HG02642 (cell line): ENCODE data around the gene PRUNE2.

Experiments
- ATAC-seq: cut with Tn5 transposase; IDR thresholded peaks from one replicate; pipeline ENCODE4 v1.9.1; 2021; ENCODE audit warnings: mild to moderate bottlenecking; ENCODE audit not compliant: unreplicated experiment, poor library complexity

The PRUNE2 gene

GRCh38 chr9:76644171-76644570 is 261.7 kb downstream of the PRUNE2 start:
- ATAC-seq: peak; percentile 25

DNA sequence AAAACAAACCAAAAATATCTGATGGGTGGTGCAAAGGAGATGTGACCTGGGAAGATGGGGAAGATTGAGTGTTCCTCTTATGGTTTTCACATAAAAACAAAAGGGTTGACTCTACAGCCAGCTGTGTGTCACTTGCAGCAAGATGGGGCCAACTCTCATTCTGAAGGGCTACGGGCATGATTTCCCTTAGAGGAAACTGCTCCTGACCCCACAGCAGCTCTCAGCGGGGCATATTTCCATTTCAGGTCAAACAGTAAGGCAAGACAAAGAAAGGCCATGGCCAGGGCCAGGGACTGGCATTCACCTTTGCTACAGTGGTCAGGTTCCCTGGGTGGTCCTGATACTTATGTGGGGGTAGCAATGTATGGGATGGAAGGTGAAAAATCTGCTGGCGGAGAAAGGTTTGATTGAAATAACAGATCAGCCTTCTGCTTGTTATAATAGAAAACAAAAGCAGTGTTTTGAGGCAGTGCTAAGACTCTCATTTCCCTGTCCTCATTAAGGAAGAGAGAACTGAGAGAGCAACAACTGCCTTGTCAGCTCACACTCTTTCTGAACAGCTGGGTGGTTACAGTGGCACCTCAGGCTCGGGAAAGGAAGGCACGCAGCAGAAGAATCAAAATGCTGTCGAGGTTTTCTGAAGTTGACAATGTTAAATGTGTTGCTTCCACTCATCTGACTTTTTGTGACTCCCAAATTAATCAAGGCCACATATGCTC is 262.4 kb downstream of the PRUNE2 start:
- ATAC-seq: peak; percentile 97

DNA sequence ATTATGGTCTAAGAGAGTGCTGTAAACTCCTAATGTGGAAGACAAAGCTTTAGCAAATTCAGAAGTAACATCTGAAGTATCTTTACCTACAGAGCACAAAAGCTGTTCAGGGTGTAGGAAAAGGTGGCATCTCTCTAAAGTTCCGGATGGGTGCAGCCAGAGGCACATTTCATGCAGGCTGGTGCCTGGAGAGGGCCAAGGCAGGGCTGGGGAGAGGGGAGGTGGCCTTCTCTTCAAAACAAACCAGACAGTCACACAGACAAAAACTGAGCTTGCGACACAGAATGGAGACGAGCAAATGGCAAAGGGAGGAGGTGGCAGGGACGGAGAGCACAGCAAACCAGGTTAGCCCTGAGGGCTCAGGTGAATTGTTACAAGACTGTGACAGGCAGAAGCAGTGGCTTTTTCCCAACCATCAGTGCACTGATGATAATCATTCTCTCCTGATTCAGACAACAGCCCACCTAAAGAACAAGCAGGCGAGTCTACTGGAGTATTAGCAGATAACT is 263.2 kb downstream of the PRUNE2 start:
- ATAC-seq: no peak

- no peak for ATAC-seq
Observed at GRCh38 chr9:76642074-76642473, 263.8 kb downstream of the PRUNE2 start.

DNA sequence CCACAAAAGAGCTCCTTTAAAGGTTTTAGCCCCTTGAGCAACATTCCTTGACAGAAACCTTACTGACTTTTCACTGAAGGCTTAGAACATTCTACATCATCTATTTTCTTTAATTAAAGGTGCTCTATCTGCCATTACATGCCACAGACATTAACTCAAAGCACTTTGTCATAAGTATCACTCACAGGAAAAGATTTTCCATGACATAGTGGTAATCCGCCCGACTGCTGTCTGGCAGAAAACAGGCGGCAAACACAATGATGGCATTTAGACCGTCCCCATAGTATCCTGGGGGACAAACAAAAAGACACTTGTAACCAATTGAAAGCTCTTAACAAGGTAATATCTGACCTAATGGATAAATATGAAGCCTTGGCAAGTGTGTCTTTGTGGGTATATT is 267.9 kb downstream of the PRUNE2 start:
- no peak for ATAC-seq

DNA sequence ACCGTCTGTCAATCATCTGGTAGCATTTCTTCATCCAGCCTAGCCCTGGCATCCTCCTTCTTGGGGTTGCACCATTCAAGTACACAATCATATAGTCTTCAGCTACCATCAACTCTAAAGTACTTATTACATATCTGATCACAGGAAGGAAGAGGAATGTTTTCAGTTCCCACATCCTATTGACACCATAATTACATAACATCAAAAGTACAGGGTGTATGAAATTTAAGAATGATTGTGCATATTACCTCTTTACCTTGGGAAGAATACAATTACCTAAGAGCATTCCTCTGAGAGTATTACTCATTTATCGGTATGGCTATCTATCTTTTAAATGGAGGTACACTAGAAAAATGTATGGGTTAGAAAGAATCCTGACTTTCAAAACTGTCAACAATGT is 268.5 kb downstream of the PRUNE2 start:
- no peak for ATAC-seq

DNA sequence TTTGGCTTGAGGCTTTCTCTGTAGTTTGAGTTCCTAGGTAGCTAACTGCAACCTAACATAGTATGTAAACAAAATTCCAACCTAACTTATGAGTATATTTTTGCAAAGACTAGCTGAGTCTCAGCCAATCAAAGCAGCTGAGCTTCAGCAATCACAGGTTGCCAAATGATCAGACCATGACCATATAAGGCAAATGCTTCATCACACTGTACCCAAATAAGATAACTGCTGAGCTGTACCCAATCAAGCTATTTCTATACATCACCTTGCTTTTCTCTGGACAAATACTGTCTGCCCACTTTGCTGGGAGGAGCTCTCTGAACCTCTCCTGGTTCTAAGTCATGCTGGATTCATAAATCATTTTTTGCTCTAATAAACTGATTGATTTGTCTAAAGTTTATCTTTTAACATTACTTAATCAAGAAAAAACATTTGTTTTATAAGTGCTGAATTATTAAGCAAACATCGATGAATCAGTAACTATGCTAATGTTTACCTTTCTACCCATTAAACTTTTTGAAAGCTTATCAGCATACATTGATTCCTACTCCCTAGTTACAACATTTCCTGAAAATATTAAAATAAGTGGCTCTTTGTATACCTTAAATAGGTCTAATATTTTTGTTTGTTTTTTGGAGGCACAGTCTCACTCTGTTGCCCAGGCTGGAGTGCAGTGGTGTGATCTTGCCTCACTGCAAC is 271.4 kb downstream of the PRUNE2 start:
- ATAC-seq: no peak

DNA sequence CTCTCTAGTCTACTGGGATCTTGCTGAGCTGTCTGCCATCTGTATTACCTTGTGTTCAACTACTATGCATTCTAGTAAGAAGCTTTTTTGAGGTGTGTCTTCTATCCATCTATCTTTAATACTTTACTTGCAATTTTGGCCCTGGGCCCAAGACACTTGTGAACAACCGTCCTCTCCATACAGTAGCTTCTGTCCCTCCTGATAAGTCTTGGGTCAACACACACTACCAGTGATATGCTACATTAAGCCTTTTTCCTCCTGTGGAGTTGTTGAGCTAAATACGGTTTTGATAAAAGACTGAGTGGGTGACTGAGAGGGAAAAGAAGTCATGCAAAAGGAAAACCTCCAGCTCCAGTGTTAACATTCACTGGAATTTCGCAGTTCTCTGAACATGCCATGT is 275.0 kb downstream of the PRUNE2 start:
- ATAC-seq: no peak

GRCh38 chr9:76629205-76629990 is 276.5 kb downstream of the PRUNE2 start:
- no peak for ATAC-seq

DNA sequence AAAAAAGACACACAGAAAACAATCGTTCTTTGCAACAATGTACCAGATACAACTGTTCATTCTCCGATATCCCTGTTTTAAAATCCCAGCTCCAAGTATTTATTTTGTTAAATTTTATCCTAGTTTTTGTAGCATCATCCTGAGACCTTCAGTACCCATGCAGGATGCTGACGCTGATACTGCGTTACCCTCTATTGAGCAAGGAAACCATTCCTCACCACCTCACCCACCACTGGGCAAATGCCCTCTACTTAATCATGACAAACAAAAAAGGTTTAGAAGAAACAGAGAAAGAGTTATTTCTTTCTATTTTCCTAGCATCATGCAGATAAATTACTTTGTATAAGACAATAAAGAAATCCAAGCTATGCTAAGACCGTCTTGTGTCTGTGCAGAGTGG is 277.8 kb downstream of the PRUNE2 start:
- ATAC-seq: no peak

DNA sequence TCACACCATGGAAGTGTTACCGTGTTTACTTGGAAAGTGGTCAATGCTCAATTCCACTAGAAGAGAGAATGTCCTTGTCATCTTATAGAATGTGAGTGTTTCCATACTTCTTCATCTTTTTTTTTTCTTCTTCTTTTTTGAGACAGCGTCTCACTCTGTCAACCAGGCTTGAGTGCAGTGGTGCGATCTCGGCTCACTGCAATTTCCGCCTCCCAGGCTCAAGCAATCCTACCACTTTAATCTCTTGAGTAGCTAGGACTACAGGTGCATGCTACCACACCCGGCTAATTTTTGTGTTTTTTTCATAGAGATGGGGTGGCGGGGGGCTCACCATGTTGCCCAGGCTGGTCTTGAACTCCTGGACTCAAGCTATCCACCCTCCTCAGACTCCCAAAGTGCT is 278.9 kb downstream of the PRUNE2 start:
- no peak for ATAC-seq

DNA sequence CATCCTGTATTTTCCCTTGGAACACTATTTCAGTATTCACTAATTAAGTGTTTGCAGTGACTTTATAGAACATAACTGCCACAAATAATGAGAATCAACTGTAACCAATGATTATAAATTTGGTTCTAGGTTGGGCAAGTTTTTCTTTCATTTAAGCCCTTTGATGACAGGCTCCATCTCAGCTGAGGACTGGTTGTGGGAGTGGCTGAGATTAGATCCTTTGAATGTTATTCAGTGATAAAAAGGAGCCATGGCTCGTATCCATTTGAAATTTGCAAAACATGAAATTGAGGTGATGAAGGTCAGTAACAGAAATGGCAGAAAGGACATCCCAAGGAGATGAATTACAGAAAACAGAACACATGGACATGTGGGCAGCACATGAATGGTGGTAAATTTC is 279.8 kb downstream of the PRUNE2 start:
- no peak for ATAC-seq

DNA sequence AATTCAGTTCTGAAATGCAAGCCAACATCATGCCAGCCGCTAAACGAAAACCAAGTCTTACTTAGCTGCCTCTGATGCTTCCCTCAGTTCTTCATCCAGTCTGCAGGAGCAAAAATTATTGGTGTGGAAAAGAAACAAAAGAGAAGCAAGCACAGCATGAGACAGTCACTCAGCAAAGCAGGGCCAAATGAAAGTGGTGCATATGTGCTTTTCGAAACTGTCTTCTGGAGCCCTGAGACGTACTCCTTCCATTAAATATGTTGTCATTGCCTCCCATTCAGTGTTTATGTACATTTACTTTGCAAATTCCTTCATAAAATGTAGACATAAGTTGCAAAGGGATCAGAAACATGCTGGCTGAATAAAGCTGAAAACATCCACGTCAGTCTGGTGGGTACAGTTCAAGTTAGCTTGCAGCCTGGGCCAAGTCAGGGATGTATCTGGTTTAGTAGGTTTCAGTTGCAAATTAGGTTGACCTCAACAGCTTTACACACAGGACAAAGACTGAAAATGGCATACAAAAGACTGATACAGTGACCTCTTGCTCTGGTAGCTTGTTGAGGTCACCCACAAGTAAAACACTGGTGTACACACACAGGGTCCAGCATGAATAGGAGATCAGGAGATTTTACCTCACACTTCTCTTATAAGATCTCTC is 281.4 kb downstream of the PRUNE2 start:
- ATAC-seq: peak; percentile 98

DNA sequence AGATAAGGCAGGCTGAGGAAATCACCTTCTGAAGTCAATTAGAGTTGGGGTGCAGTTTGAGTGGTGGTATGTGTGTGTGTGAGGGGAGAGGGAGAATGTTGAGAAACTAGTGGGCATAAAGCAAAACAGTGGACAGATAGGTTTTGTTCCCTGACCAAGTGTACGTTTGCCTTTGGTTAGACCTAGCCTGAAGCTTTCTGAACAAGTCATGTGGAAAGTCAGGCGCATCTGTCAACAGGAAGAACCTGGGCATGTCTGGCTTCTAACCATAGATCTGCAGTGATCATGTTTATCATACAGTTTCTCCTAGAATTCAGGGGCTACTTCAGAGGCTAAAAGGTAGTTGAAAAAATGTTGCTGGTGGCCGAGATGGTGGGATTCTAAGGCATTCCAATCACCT is 284.9 kb downstream of the PRUNE2 start:
- no peak for ATAC-seq

DNA sequence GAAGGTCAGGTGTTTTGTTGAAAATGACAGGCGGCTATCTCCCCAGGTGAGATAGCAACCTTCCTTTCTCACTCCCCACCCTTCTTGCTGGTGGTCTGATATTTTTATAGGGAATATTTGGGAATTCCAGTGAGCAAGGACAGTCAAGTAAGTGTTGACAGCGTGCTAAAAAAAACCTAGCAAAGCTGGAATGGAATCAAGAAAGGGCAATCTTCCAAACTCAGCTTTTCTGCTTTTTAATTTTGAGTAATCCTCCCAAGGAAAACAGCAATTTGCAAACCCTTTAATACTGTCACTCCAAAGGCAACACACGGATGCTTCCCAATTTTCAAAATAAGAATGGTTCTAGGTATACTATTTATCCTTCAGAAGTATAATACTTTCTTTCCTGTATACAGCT is 285.3 kb downstream of the PRUNE2 start:
- ATAC-seq: no peak

- ATAC-seq: no peak
Observed at GRCh38 chr9:76619640-76620039, 286.3 kb downstream of the PRUNE2 start.

GRCh38 chr9:76619197-76619596 is 286.7 kb downstream of the PRUNE2 start:
- ATAC-seq: no peak

- no peak for ATAC-seq
Observed at GRCh38 chr9:76618762-76619161, 287.2 kb downstream of the PRUNE2 start.

GRCh38 chr9:76617497-76618175 is 288.3 kb downstream of the PRUNE2 start:
- ATAC-seq: no peak

DNA sequence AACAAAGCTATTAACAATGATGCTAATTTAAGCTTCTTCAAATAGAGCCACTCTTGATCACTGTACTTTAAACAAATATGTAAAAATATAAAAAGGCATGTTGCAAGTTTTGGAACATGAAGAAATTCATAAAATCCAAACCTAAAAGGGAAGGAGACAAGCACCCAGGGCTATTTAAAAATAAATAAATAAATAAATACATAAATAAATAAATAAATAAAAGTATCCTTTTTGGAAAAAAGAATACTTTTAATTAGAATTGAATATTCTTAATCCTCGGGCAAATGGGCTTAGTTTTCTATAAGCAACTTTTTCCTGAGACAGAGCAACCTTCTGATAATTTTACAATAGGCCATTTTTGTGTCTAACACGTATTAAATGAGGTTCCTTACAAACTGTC is 289.1 kb downstream of the PRUNE2 start:
- no peak for ATAC-seq
